Retinal pigment epithelial cell (primary cell): ENCODE results near the gene NNMT.
A peak's percentile ranks its signal among the peaks of the same experiment; 100 is the strongest.

ENCODE experiments used
- DNase-seq: peaks from one replicate; pipeline ENCODE4 v3.0.0-alpha.2; 2010; ENCODE audit warnings: low read depth
- H3K4me3 ChIP-seq: 2 replicates; pipeline ENCODE4 v1.5.1; 2011; ENCODE audit warnings: mild to moderate bottlenecking, low read length, control low read depth, moderate library complexity
- TF ChIP-seq, protein P1 (sequence below): conservative IDR thresholded peaks from 2 replicates; pipeline ENCODE4 v1.5.1; 2011; ENCODE audit warnings: low read depth, low read length, control low read depth, inconsistent platforms

Gene NNMT

DNA sequence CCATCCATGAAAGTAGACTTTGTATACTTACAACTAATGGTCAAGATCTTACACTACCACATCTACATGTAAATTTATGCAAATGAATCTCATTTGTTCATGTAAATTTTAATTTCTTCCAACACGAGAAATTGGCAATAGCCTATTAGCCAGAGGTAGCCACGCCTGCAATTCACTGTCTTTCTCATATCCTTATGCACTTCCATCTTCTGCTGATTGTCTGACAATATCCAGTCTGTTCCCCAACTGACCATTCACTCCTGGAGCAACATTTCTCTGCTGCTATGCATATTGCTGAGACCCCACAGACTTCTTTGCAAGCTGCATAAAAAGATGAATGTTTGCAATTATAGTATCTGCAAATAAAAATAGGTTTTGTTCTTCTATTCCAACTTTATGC is 2.5 kb downstream of the NNMT start:
- no peak for DNase-seq
- TF ChIP-seq, protein P1, sequence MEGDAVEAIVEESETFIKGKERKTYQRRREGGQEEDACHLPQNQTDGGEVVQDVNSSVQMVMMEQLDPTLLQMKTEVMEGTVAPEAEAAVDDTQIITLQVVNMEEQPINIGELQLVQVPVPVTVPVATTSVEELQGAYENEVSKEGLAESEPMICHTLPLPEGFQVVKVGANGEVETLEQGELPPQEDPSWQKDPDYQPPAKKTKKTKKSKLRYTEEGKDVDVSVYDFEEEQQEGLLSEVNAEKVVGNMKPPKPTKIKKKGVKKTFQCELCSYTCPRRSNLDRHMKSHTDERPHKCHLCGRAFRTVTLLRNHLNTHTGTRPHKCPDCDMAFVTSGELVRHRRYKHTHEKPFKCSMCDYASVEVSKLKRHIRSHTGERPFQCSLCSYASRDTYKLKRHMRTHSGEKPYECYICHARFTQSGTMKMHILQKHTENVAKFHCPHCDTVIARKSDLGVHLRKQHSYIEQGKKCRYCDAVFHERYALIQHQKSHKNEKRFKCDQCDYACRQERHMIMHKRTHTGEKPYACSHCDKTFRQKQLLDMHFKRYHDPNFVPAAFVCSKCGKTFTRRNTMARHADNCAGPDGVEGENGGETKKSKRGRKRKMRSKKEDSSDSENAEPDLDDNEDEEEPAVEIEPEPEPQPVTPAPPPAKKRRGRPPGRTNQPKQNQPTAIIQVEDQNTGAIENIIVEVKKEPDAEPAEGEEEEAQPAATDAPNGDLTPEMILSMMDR, result no peak
- no peak overlapping the region for H3K4me3 ChIP-seq

DNA sequence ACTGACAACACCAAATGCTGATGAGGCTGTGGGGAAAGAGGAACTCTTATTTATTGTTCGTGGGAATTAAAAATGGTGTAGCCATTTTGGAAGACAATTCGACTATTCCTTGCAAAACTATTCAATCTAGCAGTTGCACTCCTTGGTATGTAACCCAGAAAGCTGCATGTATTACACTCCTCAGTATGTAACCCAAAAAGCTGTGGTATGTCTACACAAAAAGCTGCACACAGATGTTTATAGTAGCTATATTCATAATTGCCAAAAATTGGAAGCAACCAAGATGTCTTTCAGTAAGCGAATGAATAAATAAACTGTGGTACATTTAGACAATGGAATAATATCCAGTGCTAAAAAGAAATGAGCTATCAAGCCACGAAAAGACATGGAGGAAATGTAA is 4.9 kb downstream of the NNMT start:
- DNase-seq, result no peak
- TF ChIP-seq, protein P1, result no peak
- H3K4me3 ChIP-seq, result no peak overlapping the region

DNA sequence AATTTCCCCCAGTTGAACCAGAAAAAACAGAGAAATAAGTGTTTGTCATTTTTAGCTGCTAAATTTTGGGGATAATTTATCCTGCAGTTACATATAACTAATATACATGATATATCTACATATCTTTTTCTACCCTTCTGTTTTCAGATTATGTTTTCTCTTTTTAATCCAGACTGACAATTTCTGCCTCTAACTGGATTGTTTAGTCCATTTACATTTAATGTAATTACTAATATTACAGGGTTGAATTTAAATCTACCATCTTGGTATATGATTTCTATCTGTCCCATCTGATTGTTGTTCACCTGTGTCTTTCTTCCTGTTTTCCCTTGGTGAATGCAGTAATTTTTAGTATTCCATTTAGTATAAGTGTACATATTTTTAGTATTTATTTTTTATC is 5.7 kb downstream of the NNMT start:
- TF ChIP-seq, protein P1, result no peak
- DNase-seq, result no peak
- H3K4me3 ChIP-seq, result no peak overlapping the region

DNA sequence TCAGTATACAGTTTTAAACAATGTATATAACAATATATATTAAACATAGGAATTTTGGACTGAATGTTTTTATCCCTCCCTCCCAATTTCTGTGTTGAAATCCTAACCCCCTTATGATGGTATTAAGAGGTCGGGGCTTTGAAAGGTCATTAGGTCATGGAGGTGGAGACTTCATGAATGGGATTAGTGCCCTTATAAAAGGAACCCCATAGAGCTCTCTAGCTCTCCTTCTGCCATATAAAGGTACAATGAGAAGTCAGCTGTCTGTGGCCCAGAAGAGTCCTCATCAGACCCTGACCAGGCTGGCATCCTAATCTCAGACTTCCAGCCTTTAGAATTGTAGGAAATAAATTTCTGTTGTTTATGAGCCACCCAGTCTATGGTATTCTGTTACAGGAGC is 6.5 kb downstream of the NNMT start:
- TF ChIP-seq, protein P1, result no peak
- H3K4me3 ChIP-seq, result no peak overlapping the region
- DNase-seq, result no peak

DNA sequence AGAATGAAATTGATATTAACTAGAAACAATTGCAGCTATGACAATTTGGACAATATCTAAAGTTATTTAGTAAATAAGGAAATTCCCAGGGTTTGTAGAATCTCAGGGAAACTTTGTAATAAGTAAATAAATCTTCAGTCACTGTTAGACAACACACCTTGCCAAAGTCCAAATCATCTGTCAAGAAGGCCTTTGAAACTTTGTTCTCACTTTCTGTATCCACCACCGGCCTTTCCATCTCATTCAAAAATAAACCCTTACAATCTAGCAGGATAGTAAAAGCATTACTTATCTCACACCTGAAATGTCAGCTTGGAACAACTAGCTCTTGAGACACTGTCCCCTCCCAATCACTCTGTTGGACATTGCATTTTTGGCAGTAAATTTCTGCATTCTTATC is 7.9 kb downstream of the NNMT start:
- no peak overlapping the region for H3K4me3 ChIP-seq
- no peak for DNase-seq
- TF ChIP-seq, protein P1, result no peak

DNA sequence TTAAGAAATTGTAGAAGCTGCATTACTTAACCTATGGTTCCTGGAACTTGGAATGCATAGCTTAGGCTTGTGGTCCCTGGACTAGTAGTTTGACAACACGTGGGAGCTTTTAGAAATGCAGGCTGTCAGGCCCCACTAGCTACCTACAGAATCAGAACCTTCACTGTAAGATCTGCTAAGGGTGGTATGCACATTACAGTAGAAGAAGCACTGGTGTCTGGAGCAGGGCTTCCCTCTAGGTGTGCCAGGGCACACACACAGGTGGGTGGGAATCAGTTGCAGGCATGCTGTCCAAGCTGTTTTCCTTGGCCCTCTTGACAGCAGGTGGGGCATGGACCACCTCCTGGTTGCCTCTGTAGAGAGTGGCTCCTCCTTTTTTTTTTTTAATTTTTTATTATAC is 8.8 kb downstream of the NNMT start:
- DNase-seq, result no peak
- no peak overlapping the region for H3K4me3 ChIP-seq
- TF ChIP-seq, protein P1, result no peak

DNA sequence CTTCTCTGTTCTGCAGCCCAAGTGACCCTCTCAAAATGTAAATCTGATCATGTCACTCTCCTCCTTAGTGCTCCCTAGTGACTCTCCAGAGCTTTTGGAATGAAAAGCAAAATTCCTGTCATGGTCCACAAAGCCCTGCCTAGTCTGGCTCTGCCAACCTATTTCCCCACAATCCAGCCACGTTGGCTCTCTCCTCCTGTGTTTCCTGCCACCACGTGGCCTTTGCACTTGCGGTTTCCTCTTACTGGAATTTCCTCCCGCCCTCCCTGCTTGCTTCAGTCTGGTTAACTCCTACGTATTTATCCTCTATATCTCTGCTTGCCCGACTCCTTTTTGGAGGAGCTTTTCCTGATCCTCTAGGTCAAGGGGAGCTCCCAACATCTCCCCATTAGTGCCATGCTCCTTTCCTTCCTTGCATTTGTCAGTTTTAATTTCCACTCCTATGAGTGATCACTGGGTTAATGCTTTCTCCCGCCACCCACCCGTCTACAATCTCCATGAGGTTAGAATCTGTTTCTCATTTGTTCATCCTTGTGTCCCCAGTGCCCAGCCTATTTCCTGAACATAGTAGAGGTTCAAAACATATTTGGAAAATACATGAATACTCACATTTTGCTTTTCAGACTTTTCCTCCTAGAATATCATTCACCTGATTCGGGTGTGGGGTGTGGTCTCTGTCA is 11.5 kb downstream of the NNMT start:
- no peak overlapping the region for H3K4me3 ChIP-seq
- TF ChIP-seq, protein P1, result no peak
- peak; percentile 19 for DNase-seq
